ENCODE data around the gene PXDN. TPM values are rescaled to one million over a fixed set of nuclear protein-coding genes. Genes with fewer than 3 reads are reported as not detected.

PXDN gene
- total and polyA plus RNA-seq, 9 of the 15 experiments (the other 6 are each of a cell fraction or from before 2014, with no cell fraction given) = 0.49 TPM; not detected in 8

DNA sequence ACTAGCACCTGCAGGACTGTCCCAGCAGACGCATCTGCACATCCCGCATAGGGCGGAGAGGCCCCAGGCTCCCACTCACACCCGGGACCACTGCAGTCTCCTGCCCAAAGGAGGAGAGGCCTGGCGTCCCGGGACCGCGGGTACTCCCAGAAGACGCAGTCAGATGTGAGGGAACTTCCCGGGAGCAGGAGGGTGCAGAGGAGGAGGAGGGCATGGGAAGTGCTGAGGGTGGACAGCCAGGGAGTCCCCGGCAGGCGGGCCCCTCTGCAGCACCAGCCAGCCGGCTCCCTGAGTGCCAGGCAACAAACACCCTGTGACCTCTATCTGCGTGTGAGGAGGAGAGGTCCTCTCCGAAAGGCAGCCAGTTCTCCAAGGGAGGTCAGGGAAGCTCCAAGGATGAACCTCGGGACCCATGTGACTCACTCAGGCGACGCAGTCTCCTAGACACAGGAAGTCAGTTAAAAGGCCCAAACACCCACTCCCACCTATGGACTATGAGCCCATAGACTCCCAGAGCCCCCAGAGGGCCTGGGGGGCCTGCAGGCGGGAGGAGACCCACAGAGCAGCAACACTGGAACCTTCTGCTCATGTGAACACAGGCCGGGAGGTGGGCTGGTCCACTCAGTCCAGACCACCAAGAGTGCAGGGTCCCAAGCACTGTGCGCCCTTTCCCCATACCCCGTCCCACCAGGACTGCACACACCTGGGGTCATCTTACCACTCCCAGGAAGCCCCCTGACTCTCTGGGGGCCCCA is 4.2 kb downstream of the PXDN start:
- CTCF ChIA-PET (ENCODE audit: low intra/inter-chr PET ratio) = no interaction called here
- in situ Hi-C loops (cut with MboI) = no loop called here

More for the DNA sequence above, 4.2 kb downstream of the PXDN start:
- H3K36me3 ChIP-seq (ENCODE audit: control insufficient read depth, insufficient read depth, low read length) = no peaks in the 10 kb centered on the region
- no peaks in the 10 kb centered on the region for H3K4me1 ChIP-seq (replicated peaks in 1 of 2; ENCODE audit: control insufficient read depth in 2 of 2, insufficient read depth in 2 of 2, low read length in 2 of 2)
- POLR2A ChIA-PET = interaction anchor here (0.6 kb wide), 1 partner anchor 486 kb away, joined by 3 read pairs; no protein-coding TSS in a partner anchor
- H3K4me2 ChIP-seq (ENCODE audit: insufficient read depth, low read length) = no peak overlapping the region
- intact Hi-C loops (cut with micrococcal nuclease) = no loop called here
- H3K9ac ChIP-seq (ENCODE audit: insufficient read depth in 1 of 2, low read depth in 2 of 2, low read length in 2 of 2) = no peak overlapping the region
- H3K9me1 ChIP-seq (ENCODE audit: control insufficient read depth, insufficient read depth, low read length) = no peaks in the 10 kb centered on the region
- ATAC-seq (no peak), FAIRE-seq (no peak), DNase-seq (ENCODE audit: extremely low read depth in 1 of 4, low spot score in 3 of 4) (no peak)
- no peak overlapping the region for H3K27ac ChIP-seq (ENCODE audit: extremely low read depth, low read depth, low read length)
- no TSS peak for BruUV-seq (replicated peaks)
- no peaks in the 10 kb centered on the region for H4K20me1 ChIP-seq (replicated peaks; ENCODE audit: control insufficient read depth, insufficient read depth, low read length)
- TF ChIP-seq ZNF311 (CRISPR knock-in tag; IDR thresholded peaks at IDR 0.05) (no peak), FOXA1 (IDR thresholded peaks at IDR 0.05; ENCODE audit: borderline replicate concordance) (no peak), TOE1 (IDR thresholded peaks at IDR 0.05; ENCODE audit: borderline replicate concordance) (no peak), TOE1 (CRISPR knock-in tag; IDR thresholded peaks at IDR 0.05; ENCODE audit: borderline replicate concordance, low read depth) (no peak), MYC (IDR thresholded peaks at IDR 0.05; ENCODE audit: low read depth, low read length) (no peak), MYC (CRISPR knock-in tag; IDR thresholded peaks at IDR 0.05; ENCODE audit: borderline replicate concordance, low read depth) (no peak), NFIX (CRISPR knock-in tag; IDR thresholded peaks at IDR 0.05; ENCODE audit: low read depth) (no peak), CREB3 (tag; conservative IDR thresholded peaks at IDR 0.05; ENCODE audit: low read depth) (no peak), ZNF830 (CRISPR knock-in tag; IDR thresholded peaks at IDR 0.05) (no peak), ATF7 (IDR thresholded peaks at IDR 0.05) (no peak), MCM3 (IDR thresholded peaks at IDR 0.05) (no peak), ZFX (CRISPR knock-in tag; IDR thresholded peaks at IDR 0.05) (no peak)
- TF ChIP-seq, protein P1, sequence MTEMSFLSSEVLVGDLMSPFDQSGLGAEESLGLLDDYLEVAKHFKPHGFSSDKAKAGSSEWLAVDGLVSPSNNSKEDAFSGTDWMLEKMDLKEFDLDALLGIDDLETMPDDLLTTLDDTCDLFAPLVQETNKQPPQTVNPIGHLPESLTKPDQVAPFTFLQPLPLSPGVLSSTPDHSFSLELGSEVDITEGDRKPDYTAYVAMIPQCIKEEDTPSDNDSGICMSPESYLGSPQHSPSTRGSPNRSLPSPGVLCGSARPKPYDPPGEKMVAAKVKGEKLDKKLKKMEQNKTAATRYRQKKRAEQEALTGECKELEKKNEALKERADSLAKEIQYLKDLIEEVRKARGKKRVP (CRISPR knock-in tag; IDR thresholded peaks at IDR 0.05) = no peak
- TF ChIP-seq, protein P2, sequence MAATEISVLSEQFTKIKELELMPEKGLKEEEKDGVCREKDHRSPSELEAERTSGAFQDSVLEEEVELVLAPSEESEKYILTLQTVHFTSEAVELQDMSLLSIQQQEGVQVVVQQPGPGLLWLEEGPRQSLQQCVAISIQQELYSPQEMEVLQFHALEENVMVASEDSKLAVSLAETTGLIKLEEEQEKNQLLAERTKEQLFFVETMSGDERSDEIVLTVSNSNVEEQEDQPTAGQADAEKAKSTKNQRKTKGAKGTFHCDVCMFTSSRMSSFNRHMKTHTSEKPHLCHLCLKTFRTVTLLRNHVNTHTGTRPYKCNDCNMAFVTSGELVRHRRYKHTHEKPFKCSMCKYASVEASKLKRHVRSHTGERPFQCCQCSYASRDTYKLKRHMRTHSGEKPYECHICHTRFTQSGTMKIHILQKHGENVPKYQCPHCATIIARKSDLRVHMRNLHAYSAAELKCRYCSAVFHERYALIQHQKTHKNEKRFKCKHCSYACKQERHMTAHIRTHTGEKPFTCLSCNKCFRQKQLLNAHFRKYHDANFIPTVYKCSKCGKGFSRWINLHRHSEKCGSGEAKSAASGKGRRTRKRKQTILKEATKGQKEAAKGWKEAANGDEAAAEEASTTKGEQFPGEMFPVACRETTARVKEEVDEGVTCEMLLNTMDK (IDR thresholded peaks at IDR 0.05; ENCODE audit: borderline replicate concordance, insufficient read depth, low read depth, low read length, poor library complexity, severe bottlenecking) = no peak
- H3K27me3 ChIP-seq (ENCODE audit: control insufficient read depth in 2 of 2, insufficient read depth in 2 of 2, low read length in 2 of 2) = peaks cover 0 to 15% of the 10 kb centered on the region in 2 experiments; a peak in 2 of 5 replicates
- H3K9me3 ChIP-seq (replicated peaks; ENCODE audit: control insufficient read depth, insufficient read depth, low read depth, low read length) = no peaks in the 10 kb centered on the region
- no peaks in the 10 kb centered on the region for H3K79me2 ChIP-seq (ENCODE audit: control insufficient read depth, insufficient read depth, low read length)
- WGBS (ENCODE audit: insufficient coverage, low coverage, missing lambda C conversion rate) = 0% methylated on average over 19 of the region's 22 CpGs
- no peak overlapping the region for H2AFZ ChIP-seq (ENCODE audit: low read depth, low read length)
- no peak overlapping the region for H3K4me3 ChIP-seq

Data from K562 (cell line).